ENCODE data around the gene GRPEL1.

DNA sequence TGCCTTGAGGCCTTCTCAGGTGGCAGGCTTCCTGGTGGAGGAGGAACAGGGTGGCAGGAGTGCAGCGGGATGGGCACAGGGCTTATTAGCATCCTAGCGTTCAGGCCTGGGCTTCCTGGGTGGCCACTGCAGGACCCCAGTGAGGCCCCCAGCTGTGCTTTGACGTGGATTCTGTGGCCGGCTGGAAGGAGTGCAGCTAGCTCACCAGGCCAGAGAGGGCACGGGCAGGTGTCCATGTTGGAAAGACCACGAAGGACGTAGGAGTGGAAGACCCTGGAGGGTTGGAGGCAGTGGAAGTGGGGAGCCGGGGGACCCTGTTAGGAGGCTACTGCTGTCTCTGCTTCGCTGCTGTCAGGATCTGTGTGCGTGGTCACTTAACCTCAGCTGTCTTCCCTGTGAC, 37.9 kb downstream of the GRPEL1 start:
- TF ChIP-seq, protein P1, sequence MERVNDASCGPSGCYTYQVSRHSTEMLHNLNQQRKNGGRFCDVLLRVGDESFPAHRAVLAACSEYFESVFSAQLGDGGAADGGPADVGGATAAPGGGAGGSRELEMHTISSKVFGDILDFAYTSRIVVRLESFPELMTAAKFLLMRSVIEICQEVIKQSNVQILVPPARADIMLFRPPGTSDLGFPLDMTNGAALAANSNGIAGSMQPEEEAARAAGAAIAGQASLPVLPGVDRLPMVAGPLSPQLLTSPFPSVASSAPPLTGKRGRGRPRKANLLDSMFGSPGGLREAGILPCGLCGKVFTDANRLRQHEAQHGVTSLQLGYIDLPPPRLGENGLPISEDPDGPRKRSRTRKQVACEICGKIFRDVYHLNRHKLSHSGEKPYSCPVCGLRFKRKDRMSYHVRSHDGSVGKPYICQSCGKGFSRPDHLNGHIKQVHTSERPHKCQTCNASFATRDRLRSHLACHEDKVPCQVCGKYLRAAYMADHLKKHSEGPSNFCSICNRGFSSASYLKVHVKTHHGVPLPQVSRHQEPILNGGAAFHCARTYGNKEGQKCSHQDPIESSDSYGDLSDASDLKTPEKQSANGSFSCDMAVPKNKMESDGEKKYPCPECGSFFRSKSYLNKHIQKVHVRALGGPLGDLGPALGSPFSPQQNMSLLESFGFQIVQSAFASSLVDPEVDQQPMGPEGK (CRISPR knock-in tag; IDR thresholded peaks at IDR 0.05): no peak
- TF ChIP-seq ZNF318 (CRISPR knock-in tag; IDR thresholded peaks at IDR 0.05) (no peak), HOXA9 (CRISPR knock-in tag; IDR thresholded peaks at IDR 0.05; ENCODE audit: borderline replicate concordance) (no peak), ZNF558 (CRISPR knock-in tag; IDR thresholded peaks at IDR 0.05; ENCODE audit: borderline replicate concordance) (no peak), TARDBP (CRISPR knock-in tag; IDR thresholded peaks at IDR 0.05) (no peak), HNF4G (IDR thresholded peaks at IDR 0.05; ENCODE audit: borderline replicate concordance, low read depth, low read length) (no peak), HNF4G (CRISPR knock-in tag; IDR thresholded peaks at IDR 0.05; ENCODE audit: borderline replicate concordance, low read depth) (no peak), POLR2A (IDR thresholded peaks at IDR 0.05; ENCODE audit: insufficient read depth in 1 of 2, low read depth in 2 of 2, low read length in 2 of 2) (no peak), MLLT10 (CRISPR knock-in tag; IDR thresholded peaks at IDR 0.05) (no peak), EZH2 (conservative IDR thresholded peaks at IDR 0.05; ENCODE audit: low read depth, low read length) (no peak), ZNF597 (CRISPR knock-in tag; IDR thresholded peaks at IDR 0.05) (no peak), CBFB (CRISPR knock-in tag; IDR thresholded peaks at IDR 0.05) (no peak)
- TF ChIP-seq, protein P2, sequence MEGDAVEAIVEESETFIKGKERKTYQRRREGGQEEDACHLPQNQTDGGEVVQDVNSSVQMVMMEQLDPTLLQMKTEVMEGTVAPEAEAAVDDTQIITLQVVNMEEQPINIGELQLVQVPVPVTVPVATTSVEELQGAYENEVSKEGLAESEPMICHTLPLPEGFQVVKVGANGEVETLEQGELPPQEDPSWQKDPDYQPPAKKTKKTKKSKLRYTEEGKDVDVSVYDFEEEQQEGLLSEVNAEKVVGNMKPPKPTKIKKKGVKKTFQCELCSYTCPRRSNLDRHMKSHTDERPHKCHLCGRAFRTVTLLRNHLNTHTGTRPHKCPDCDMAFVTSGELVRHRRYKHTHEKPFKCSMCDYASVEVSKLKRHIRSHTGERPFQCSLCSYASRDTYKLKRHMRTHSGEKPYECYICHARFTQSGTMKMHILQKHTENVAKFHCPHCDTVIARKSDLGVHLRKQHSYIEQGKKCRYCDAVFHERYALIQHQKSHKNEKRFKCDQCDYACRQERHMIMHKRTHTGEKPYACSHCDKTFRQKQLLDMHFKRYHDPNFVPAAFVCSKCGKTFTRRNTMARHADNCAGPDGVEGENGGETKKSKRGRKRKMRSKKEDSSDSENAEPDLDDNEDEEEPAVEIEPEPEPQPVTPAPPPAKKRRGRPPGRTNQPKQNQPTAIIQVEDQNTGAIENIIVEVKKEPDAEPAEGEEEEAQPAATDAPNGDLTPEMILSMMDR (CRISPR knock-in tag; IDR thresholded peaks at IDR 0.05): no peak

All from HepG2 (cell line).